ENCODE measurements around the gene SCYGR7.
"Not testable (repeated sequence)": the region's sequence is repeated elsewhere in the genome, so short reads cannot be mapped to it uniquely, and the experiment has no call there.

The SCYGR7 gene

GRCh38 chr2:227728035-227728434 lies at the start of gene SCYGR7:
Gene SCYGR7 (plus strand): TSS chr2:227728335. CDS start chr2:227728335, 0 bp downstream.
- no peak for DNase-seq

- no peak for DNase-seq
Measured at GRCh38 chr2:227684258-227684657, 43.9 kb upstream of the SCYGR7 start.

DNA sequence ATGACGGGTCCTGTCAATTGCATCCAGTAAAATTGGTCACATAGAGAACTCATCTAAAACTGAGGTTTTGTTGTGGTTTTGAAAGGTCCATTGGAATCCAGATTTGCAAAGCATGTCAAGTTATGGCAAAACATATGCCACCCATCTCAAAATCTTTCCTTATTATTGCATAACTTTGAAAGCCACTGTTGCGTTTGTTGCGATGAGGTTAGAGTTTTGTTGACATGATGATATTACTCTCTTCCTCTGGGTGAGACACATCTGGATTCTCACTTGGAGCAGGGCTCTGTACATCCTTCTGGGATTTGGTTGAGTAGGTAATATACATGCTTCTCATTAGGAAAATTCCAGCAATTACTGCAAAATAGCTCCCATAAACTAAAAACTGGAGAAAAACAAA lies 40.9 kb upstream of the SCYGR7 start:
- DNase-seq = no peak

DNA sequence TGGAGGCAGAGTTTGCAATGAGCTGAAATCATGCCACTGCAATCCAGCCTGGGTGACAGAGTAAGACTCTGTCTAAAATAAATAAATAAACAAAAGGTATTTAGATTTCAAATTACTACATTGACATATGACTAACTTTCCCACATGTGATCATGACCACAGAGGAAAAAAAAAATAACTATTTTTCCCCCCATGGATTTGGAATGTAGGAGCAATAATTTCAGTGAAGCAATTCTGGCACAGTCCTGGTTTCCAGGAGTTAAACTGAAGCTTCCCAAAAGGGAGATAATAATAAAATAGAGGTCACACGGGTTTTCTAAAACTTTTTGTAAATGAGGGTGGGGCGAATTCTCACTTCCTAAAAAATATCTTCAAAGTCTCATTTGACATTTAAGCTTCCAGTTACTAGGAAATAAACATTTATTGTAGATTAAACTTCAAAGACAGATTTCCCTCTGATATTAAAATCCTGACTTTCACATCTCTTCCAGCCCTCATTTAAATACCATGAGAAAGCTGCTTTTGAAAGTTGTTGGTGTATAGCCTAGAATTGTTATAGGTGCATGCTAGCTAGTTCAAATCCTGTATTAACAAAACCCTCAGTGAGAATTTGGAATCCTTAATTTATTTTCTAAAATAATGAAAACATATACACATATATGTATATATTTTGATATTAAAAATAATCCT lies 31.0 kb upstream of the SCYGR7 start:
- DNase-seq = no peak

DNA sequence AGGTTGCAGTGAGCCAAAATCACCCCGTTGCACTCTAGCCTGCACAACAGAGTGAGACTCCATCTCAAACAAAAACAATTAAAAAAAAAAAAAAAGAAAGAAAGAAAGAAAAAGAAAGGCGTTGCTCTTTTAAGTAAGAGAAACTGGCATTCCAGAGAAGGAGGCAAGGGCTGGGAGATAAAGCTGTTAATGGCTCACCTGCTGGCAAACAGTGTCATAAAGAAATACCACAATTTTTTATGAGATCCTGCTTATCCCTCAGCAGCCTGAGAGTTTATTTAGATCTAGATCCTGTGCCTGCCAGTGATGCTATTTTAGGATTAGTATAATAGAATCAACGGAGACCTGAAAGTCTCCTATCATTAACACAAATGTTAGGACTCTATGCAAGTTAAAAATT lies 26.6 kb upstream of the SCYGR7 start:
- DNase-seq = no peak

DNA sequence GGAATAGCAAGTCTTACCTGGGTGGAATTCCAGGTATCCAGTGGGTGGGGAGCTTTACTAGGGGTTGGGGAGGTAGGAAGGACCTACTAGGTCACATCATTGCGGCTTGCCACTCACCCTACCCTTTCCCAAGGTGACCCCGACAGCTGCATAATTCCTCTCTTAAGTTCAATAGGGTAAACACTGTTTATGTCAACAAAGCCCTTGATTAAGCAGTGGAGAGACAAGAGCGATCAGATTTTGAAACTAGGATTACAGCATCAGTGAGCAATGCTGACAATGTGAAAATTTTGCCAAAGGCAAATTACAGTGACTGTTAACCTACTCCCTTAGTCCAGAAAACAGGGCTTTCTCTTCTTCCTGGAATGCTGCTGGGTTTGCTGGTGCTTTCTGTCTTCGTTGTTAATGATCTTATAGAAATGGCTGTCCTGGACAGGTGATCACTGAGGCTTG lies 24.8 kb upstream of the SCYGR7 start:
- no peak for DNase-seq

- DNase-seq = no peak
Measured at GRCh38 chr2:227703961-227704360, 24.2 kb upstream of the SCYGR7 start.

GRCh38 chr2:227706859-227707258 lies 21.3 kb upstream of the SCYGR7 start:
- DNase-seq = no peak

DNA sequence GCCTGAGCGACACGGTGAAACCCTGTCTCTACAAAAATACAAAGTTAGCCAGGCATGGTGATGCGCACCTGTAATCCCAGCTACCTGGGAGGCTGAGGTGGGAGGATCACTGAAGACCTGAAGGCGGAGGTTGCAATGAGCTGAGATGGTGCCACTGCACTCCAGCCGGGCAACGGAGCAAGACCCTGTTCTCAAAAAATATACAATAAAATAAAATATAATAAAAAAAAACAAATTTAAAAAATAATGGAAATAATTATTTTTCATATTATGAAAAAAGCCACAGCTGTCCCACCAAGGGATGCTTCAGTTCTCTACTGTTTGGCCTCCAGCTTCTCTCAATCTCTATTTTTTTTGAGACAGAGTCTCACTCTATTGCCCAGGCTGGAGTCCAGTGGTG lies 20.7 kb upstream of the SCYGR7 start:
- DNase-seq = no peak

GRCh38 chr2:227710986-227711385 lies 17.1 kb upstream of the SCYGR7 start:
- no peak for DNase-seq

- DNase-seq = no peak
Measured at GRCh38 chr2:227713291-227713690, 14.8 kb upstream of the SCYGR7 start.

- DNase-seq = no peak
Measured at GRCh38 chr2:227716501-227716900, 11.6 kb upstream of the SCYGR7 start.

DNA sequence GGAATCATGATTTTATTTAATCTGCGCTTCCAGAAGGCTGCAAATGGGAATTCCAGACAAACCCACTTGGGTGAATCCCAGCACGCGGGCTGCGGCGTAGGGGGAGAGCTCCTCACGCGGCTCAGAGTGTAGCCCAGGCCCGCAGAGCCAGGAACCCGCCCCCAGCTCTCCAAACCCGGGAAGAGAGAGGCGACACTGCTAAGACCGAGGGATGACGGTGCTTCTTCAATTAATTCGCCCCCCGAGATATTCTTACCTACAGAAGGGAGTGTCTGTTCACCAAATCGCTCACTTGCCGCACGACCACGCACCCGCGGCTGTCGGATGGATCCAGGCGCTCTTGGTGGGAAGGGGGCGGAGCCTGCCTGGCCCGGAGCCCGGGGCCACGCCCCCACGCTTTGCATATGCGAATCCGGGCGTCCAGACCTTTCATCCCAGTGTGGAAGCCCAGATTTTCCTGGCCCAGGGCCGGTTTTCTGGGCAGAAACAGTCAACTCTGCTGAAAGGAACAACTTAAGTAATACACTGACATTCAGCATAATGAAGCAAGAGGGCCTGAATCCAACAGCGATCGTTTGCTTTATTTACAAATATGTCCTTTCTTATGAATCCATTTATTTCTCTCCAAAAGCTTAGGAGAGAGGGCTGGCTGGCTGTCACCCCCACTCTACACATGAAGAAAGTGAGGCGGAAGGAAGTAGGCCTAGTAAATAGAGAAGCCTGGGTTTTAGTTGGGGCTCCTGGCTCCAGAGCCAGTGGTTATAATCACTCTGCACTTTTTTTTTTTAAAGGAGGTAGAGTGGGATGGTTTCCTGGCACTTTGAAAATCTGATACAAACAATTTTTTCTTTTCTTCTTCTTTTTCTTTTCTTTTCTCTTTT lies 10.2 kb upstream of the SCYGR7 start, which contains the start of gene SLC19A3:
SLC19A3 (minus strand) TSS at position 342 of the 881 bp plus-strand sequence. CDS start 15,710 bp downstream, outside the sequence.
- no peak for DNase-seq

DNA sequence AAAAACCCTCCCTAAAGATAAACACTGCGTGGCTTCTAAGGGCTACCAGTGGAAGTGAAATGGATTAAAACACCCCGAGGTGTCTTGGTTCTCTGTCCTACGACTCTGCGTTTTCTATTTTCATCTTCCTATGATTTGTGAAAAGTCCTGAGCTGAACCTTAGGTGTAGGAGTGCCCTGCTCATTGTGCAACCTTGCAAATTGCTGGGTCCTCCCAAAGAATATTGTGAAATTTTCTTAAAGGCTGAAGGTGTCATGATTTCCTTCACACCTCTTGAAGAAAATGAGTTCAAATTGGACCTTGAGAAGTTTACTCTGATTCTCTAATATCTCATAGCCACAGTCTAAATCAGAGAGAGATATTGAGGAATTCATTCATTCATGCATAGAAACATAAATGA lies 8.5 kb upstream of the SCYGR7 start:
- no peak for DNase-seq

DNA sequence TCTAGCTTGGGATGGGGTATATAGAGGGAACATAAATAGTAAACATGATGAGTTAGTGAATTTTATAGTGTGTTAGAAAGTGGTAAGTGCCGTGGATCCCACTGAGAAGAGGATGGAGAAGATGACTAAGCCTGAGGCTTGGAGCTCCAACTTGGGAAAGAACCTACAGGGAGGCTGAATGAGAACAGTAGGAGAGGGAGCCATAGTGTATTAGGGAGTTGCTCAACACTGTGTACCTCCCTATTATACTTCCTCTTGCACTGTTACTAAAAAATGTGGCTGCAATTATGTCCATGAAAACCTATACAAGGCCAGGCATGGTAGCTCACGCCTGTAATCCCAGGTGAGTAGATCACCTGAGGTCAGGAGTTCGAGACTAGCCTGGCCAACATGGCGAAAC lies 7.5 kb upstream of the SCYGR7 start:
- DNase-seq = no peak

- DNase-seq = not testable (repeated sequence)
Measured at GRCh38 chr2:227722821-227723220, 5.3 kb upstream of the SCYGR7 start.

- no peak for DNase-seq
Measured at GRCh38 chr2:227724394-227725039, 3.6 kb upstream of the SCYGR7 start, which contains the start of gene SCYGR6. Gene SCYGR6 (minus strand): TSS chr2:227724757. CDS start chr2:227724757, 0 bp downstream.

DNA sequence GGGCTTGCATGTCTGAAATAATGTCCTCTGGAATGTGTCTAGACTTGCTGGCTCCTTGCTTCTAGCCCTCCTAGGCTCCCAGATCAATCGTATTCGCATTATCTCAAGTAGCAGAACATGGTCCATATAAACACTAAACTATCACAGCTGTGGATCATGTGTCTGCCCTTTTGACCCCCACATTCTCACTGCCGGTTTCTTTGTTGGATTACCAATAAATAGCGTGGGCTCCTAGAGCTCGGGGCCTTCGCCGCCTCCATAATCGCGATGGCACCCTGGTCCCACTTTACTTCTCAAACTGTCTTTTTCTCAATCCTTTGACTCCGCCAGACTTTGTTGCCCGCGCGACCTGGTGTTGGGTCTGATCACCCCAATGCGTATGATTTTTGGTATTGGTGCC lies 11.2 kb downstream of the SCYGR7 start:
- DNase-seq = no peak

GRCh38 chr2:227740705-227741104 lies 12.6 kb downstream of the SCYGR7 start:
- DNase-seq = not testable (repeated sequence)

- DNase-seq = no peak
Measured at GRCh38 chr2:227745594-227745993, 17.5 kb downstream of the SCYGR7 start, which contains the start of gene SCYGR8. Gene SCYGR8 (plus strand): TSS chr2:227745894. CDS start chr2:227745894, 0 bp downstream.

DNA sequence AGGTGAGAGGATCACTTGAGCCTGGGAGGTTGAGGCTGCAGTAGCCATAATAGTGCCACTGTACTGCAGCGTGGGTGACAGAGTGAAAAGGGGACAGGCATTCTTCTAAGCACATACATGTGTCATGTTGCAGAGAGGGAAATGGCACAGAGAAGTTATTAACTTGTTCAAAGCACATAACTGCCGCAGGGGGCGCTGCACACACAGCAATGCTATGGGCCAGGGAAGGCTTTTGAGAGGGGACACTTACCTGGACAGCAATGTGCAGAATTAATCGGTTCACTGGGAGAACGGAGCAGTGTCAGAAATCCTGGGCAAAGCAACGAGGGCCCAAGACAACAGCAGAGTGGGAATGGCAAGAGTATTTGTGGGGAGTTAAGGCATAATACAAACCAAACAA lies 19.9 kb downstream of the SCYGR7 start:
- DNase-seq = no peak

- DNase-seq = not testable (repeated sequence)
Measured at GRCh38 chr2:227756261-227756660, 28.1 kb downstream of the SCYGR7 start.
